ENCODE data around the gene GADD45A. TPM values are rescaled to one million over a fixed set of nuclear protein-coding genes. Genes with fewer than 3 reads are reported as not detected.
A peak's percentile ranks its signal among the peaks of the same experiment; 100 is the strongest.
"Not testable (repeated sequence)": the region's sequence is repeated elsewhere in the genome, so short reads cannot be mapped to it uniquely, and the experiment has no call there.

GADD45A gene
- total and polyA plus RNA-seq, 9 donors: 6.8 to 24.1 (median 19.8) TPM

GRCh38 chr1:67665307-67665706 is 19.7 kb upstream of the GADD45A start:
- not testable (repeated sequence) for DNase-seq; H3K27me3 ChIP-seq (ENCODE audit: control insufficient read depth, insufficient read depth, low read length); H3K4me3 ChIP-seq (ENCODE audit: low read length); H3K9me3 ChIP-seq (replicated peaks; ENCODE audit: control insufficient read depth, low read depth, low read length); H3K36me3 ChIP-seq (ENCODE audit: control insufficient read depth, insufficient read depth, low read length); H3K27ac ChIP-seq (ENCODE audit: low read length); H3K4me1 ChIP-seq (ENCODE audit: control insufficient read depth, insufficient read depth, low read length)

GRCh38 chr1:67666636-67667035 is 18.4 kb upstream of the GADD45A start:
- Histone ChIP-seq H3K36me3 (ENCODE audit: control insufficient read depth, insufficient read depth, low read length) (no peaks in the 10 kb centered on the region), H3K9me3 (replicated peaks; ENCODE audit: control insufficient read depth, low read depth, low read length) (no peaks in the 10 kb centered on the region), H3K27ac (ENCODE audit: low read length) (no peak overlapping the region), H3K27me3 (ENCODE audit: control insufficient read depth, insufficient read depth, low read length) (no peaks in the 10 kb centered on the region), H3K4me1 (ENCODE audit: control insufficient read depth, insufficient read depth, low read length) (no peaks in the 10 kb centered on the region), H3K4me3 (ENCODE audit: low read length) (no peak overlapping the region)
- 78% methylated on average over 2 of the region's 5 CpGs for WGBS (ENCODE audit: insufficient coverage)
- DNase-seq: no peak

- H3K27me3 ChIP-seq (ENCODE audit: control insufficient read depth, insufficient read depth, low read length): no peaks in the 10 kb centered on the region
- no peaks in the 10 kb centered on the region for H3K36me3 ChIP-seq (ENCODE audit: control insufficient read depth, insufficient read depth, low read length)
- no peaks in the 10 kb centered on the region for H3K4me1 ChIP-seq (ENCODE audit: control insufficient read depth, insufficient read depth, low read length)
- no peak overlapping the region for H3K4me3 ChIP-seq (ENCODE audit: low read length)
- 40% methylated on average over 1 of the region's 1 CpG for WGBS (ENCODE audit: insufficient coverage)
- no peaks in the 10 kb centered on the region for H3K9me3 ChIP-seq (replicated peaks; ENCODE audit: control insufficient read depth, low read depth, low read length)
- H3K27ac ChIP-seq (ENCODE audit: low read length): no peak overlapping the region
- no peak for DNase-seq
Observed at GRCh38 chr1:67668660-67669059, 16.3 kb upstream of the GADD45A start.

GRCh38 chr1:67672260-67672803 is 12.7 kb upstream of the GADD45A start:
- no peaks in the 10 kb centered on the region for H3K27me3 ChIP-seq (ENCODE audit: control insufficient read depth, insufficient read depth, low read length)
- no peak overlapping the region for H3K4me3 ChIP-seq (ENCODE audit: low read length)
- H3K9me3 ChIP-seq (replicated peaks; ENCODE audit: control insufficient read depth, low read depth, low read length): no peaks in the 10 kb centered on the region
- no CpG with 5 or more reads among the region's 1 CpG for WGBS (ENCODE audit: insufficient coverage)
- H3K27ac ChIP-seq (ENCODE audit: low read length): no peak overlapping the region
- H3K4me1 ChIP-seq (ENCODE audit: control insufficient read depth, insufficient read depth, low read length): peaks cover 15% of the 10 kb centered on the region
- no peak for DNase-seq
- no peaks in the 10 kb centered on the region for H3K36me3 ChIP-seq (ENCODE audit: control insufficient read depth, insufficient read depth, low read length)

- Histone ChIP-seq H3K4me3 (ENCODE audit: low read length) (no peak overlapping the region), H3K9me3 (replicated peaks; ENCODE audit: control insufficient read depth, low read depth, low read length) (no peaks in the 10 kb centered on the region), H3K36me3 (ENCODE audit: control insufficient read depth, insufficient read depth, low read length) (no peaks in the 10 kb centered on the region), H3K4me1 (ENCODE audit: control insufficient read depth, insufficient read depth, low read length) (peaks cover 15% of the 10 kb centered on the region), H3K27me3 (ENCODE audit: control insufficient read depth, insufficient read depth, low read length) (no peaks in the 10 kb centered on the region), H3K27ac (ENCODE audit: low read length) (peak overlapping the region; percentile 72)
- no CpG with 5 or more reads among the region's 1 CpG for WGBS (ENCODE audit: insufficient coverage)
- DNase-seq: no peak
Observed at GRCh38 chr1:67673468-67674201, 11.4 kb upstream of the GADD45A start.

- H3K27ac ChIP-seq (ENCODE audit: low read length): peak overlapping the region; percentile 72
- no peaks in the 10 kb centered on the region for H3K9me3 ChIP-seq (replicated peaks; ENCODE audit: control insufficient read depth, low read depth, low read length)
- no peaks in the 10 kb centered on the region for H3K27me3 ChIP-seq (ENCODE audit: control insufficient read depth, insufficient read depth, low read length)
- no CpG with 5 or more reads among the region's 4 CpGs for WGBS (ENCODE audit: insufficient coverage)
- DNase-seq: peak; percentile 88
- H3K4me3 ChIP-seq (ENCODE audit: low read length): no peak overlapping the region
- peaks cover 15% of the 10 kb centered on the region for H3K4me1 ChIP-seq (ENCODE audit: control insufficient read depth, insufficient read depth, low read length)
- H3K36me3 ChIP-seq (ENCODE audit: control insufficient read depth, insufficient read depth, low read length): no peaks in the 10 kb centered on the region
Observed at GRCh38 chr1:67674260-67675011, 10.6 kb upstream of the GADD45A start.

- H3K27me3 ChIP-seq (ENCODE audit: control insufficient read depth, insufficient read depth, low read length): no peaks in the 10 kb centered on the region
- no peaks in the 10 kb centered on the region for H3K9me3 ChIP-seq (replicated peaks; ENCODE audit: control insufficient read depth, low read depth, low read length)
- H3K36me3 ChIP-seq (ENCODE audit: control insufficient read depth, insufficient read depth, low read length): no peaks in the 10 kb centered on the region
- peak; percentile 57 for DNase-seq
- no peak overlapping the region for H3K27ac ChIP-seq (ENCODE audit: low read length)
- no peak overlapping the region for H3K4me3 ChIP-seq (ENCODE audit: low read length)
- WGBS (ENCODE audit: insufficient coverage): 75% methylated on average over 1 of the region's 2 CpGs
- peaks cover 15% of the 10 kb centered on the region for H3K4me1 ChIP-seq (ENCODE audit: control insufficient read depth, insufficient read depth, low read length)
Observed at GRCh38 chr1:67675800-67676199, 9.2 kb upstream of the GADD45A start.

GRCh38 chr1:67676287-67676686 is 8.7 kb upstream of the GADD45A start:
- Histone ChIP-seq H3K4me3 (ENCODE audit: low read length) (no peak overlapping the region), H3K27ac (ENCODE audit: low read length) (no peak overlapping the region), H3K9me3 (replicated peaks; ENCODE audit: control insufficient read depth, low read depth, low read length) (no peaks in the 10 kb centered on the region), H3K27me3 (ENCODE audit: control insufficient read depth, insufficient read depth, low read length) (no peaks in the 10 kb centered on the region), H3K4me1 (ENCODE audit: control insufficient read depth, insufficient read depth, low read length) (peaks cover 15% of the 10 kb centered on the region), H3K36me3 (ENCODE audit: control insufficient read depth, insufficient read depth, low read length) (no peaks in the 10 kb centered on the region)
- no CpG with 5 or more reads among the region's 2 CpGs for WGBS (ENCODE audit: insufficient coverage)
- no peak for DNase-seq

- Histone ChIP-seq H3K9me3 (replicated peaks; ENCODE audit: control insufficient read depth, low read depth, low read length) (no peaks in the 10 kb centered on the region), H3K4me1 (ENCODE audit: control insufficient read depth, insufficient read depth, low read length) (peaks cover 15% of the 10 kb centered on the region), H3K36me3 (ENCODE audit: control insufficient read depth, insufficient read depth, low read length) (no peaks in the 10 kb centered on the region), H3K27me3 (ENCODE audit: control insufficient read depth, insufficient read depth, low read length) (no peaks in the 10 kb centered on the region), H3K27ac (ENCODE audit: low read length) (no peak overlapping the region), H3K4me3 (ENCODE audit: low read length) (no peak overlapping the region)
- no peak for DNase-seq
- WGBS (ENCODE audit: insufficient coverage): 29% methylated on average over 1 of the region's 2 CpGs
Observed at GRCh38 chr1:67676946-67677345, 8.1 kb upstream of the GADD45A start.

GRCh38 chr1:67677408-67677807 is 7.6 kb upstream of the GADD45A start:
- Histone ChIP-seq H3K27ac (ENCODE audit: low read length) (no peak overlapping the region), H3K4me3 (ENCODE audit: low read length) (no peak overlapping the region), H3K9me3 (replicated peaks; ENCODE audit: control insufficient read depth, low read depth, low read length) (no peaks in the 10 kb centered on the region), H3K36me3 (ENCODE audit: control insufficient read depth, insufficient read depth, low read length) (no peaks in the 10 kb centered on the region), H3K4me1 (ENCODE audit: control insufficient read depth, insufficient read depth, low read length) (peaks cover 15% of the 10 kb centered on the region), H3K27me3 (ENCODE audit: control insufficient read depth, insufficient read depth, low read length) (no peaks in the 10 kb centered on the region)
- WGBS (ENCODE audit: insufficient coverage): no CpG with 5 or more reads among the region's 2 CpGs
- no peak for DNase-seq
